ENCODE measurements around the gene DNAJC12.

DNAJC12 gene

GRCh38 chr10:67804395-67804678 is 33.7 kb downstream of the DNAJC12 start:
- no peak overlapping the region for H3K4me3 ChIP-seq (ENCODE audit: low read depth, low read length)
- TF ChIP-seq CTCF (IDR thresholded peaks at IDR 0.05; ENCODE audit: low read depth, low read length, missing control alignments), result no peak
- no peak for DNase-seq (ENCODE audit: low read depth)

- TF ChIP-seq CTCF (IDR thresholded peaks at IDR 0.05; ENCODE audit: low read depth, low read length, missing control alignments), result no peak
- H3K4me3 ChIP-seq (ENCODE audit: low read depth, low read length), result no peak overlapping the region
- no peak for DNase-seq (ENCODE audit: low read depth)
Observed at GRCh38 chr10:67803588-67804394, 34.2 kb downstream of the DNAJC12 start.

GRCh38 chr10:67802767-67803538 is 35.0 kb downstream of the DNAJC12 start:
- no peak for DNase-seq (ENCODE audit: low read depth)
- H3K4me3 ChIP-seq (ENCODE audit: low read depth, low read length), result no peak overlapping the region
- no peak for TF ChIP-seq CTCF (IDR thresholded peaks at IDR 0.05; ENCODE audit: low read depth, low read length, missing control alignments)

GRCh38 chr10:67801118-67801517 is 36.9 kb downstream of the DNAJC12 start:
- H3K4me3 ChIP-seq (ENCODE audit: low read depth, low read length), result no peak overlapping the region
- no peak for DNase-seq (ENCODE audit: low read depth)
- no peak for TF ChIP-seq CTCF (IDR thresholded peaks at IDR 0.05; ENCODE audit: low read depth, low read length, missing control alignments)

- no peak for TF ChIP-seq CTCF (IDR thresholded peaks at IDR 0.05; ENCODE audit: low read depth, low read length, missing control alignments)
- H3K4me3 ChIP-seq (ENCODE audit: low read depth, low read length), result no peak overlapping the region
- no peak for DNase-seq (ENCODE audit: low read depth)
Observed at GRCh38 chr10:67794909-67795460, 43.0 kb downstream of the DNAJC12 start.

- no peak overlapping the region for H3K4me3 ChIP-seq (ENCODE audit: low read depth, low read length)
- no peak for DNase-seq (ENCODE audit: low read depth)
- TF ChIP-seq CTCF (IDR thresholded peaks at IDR 0.05; ENCODE audit: low read depth, low read length, missing control alignments), result no peak
Observed at GRCh38 chr10:67794256-67794655, 43.7 kb downstream of the DNAJC12 start.
